Fibroblast of skin of abdomen (primary cell): ENCODE measurements around the gene P2RY11.

Source experiments
- DNase-seq: peaks from one replicate; pipeline ENCODE4 v3.0.0-alpha.2; 2013

Gene P2RY11

GRCh38 chr19:10093295-10094186, 18.0 kb upstream of the P2RY11 start:
- DNase-seq, result no peak

- DNase-seq, result no peak
Observed at GRCh38 chr19:10095622-10095947, 15.9 kb upstream of the P2RY11 start.

- DNase-seq, result peak; percentile 92
Observed at GRCh38 chr19:10095948-10096614, 15.4 kb upstream of the P2RY11 start.

- DNase-seq, result no peak
Observed at GRCh38 chr19:10096615-10096963, 14.9 kb upstream of the P2RY11 start.

- no peak for DNase-seq
Observed at GRCh38 chr19:10100163-10100785, 11.2 kb upstream of the P2RY11 start.

GRCh38 chr19:10102787-10103236, 8.7 kb upstream of the P2RY11 start:
- no peak for DNase-seq

- no peak for DNase-seq
Observed at GRCh38 chr19:10104130-10104513, 7.4 kb upstream of the P2RY11 start.

- DNase-seq, result no peak
Observed at GRCh38 chr19:10104665-10105508, 6.6 kb upstream of the P2RY11 start.

- DNase-seq, result no peak
Observed at GRCh38 chr19:10105509-10106099, 5.9 kb upstream of the P2RY11 start.

GRCh38 chr19:10106100-10106936, 5.2 kb upstream of the P2RY11 start, which contains the start of gene PPAN:
TSS of gene PPAN (plus strand) at chr19:10106362. CDS start at chr19:10106395, 33 bp downstream.
- peak; percentile 99 for DNase-seq

GRCh38 chr19:10107254-10107653, 4.2 kb upstream of the P2RY11 start:
- no peak for DNase-seq

GRCh38 chr19:10107817-10108367, 3.6 kb upstream of the P2RY11 start:
- DNase-seq, result no peak

- DNase-seq, result no peak
Observed at GRCh38 chr19:10109528-10109927, 2.0 kb upstream of the P2RY11 start.

GRCh38 chr19:10110076-10110971, 1.2 kb upstream of the P2RY11 start:
- no peak for DNase-seq

- DNase-seq, result no peak
Observed at GRCh38 chr19:10110972-10111317, 548 bp upstream of the P2RY11 start.

GRCh38 chr19:10112037-10112761, 706 bp downstream of the P2RY11 start:
- DNase-seq, result no peak

- DNase-seq, result peak; percentile 38
Observed at GRCh38 chr19:10112895-10113591, 1.6 kb downstream of the P2RY11 start.

- no peak for DNase-seq
Observed at GRCh38 chr19:10113592-10113963, 2.1 kb downstream of the P2RY11 start.
